Left lung (tissue), 10 donors: ENCODE data around the gene RMI2. TPM values are rescaled to one million over a fixed set of nuclear protein-coding genes. Genes with fewer than 3 reads are reported as not detected.
A peak's percentile ranks its signal among the peaks of the same experiment; 100 is the strongest.

Source experiments
- ATAC-seq: fragments of 200-7000 bp; cut with Tn5 transposase; one replicate; pipeline ENCODE4 v1.9.1; 2020; ENCODE audit warnings: moderate library complexity
- DNase-seq, 4 donors: peaks; one replicate each; pipeline ENCODE4 v3.0.0-alpha.2; 2013 to 2020
- H3K27ac ChIP-seq, 2 donors: fragments of 200-600 bp; sonication (generic) in 1 of 2; one replicate each; pipeline versions ENCODE4 v1.5.0 to v1.8.0; 2020 to 2021
- H3K27me3 ChIP-seq, 2 donors: fragments of 200-600 bp; sonication (generic) in 1 of 2; one replicate each; pipeline versions ENCODE4 v1.5.0 to v1.8.0; 2020 to 2021
- H3K36me3 ChIP-seq, 2 donors: fragments of 200-600 bp; sonication (generic) in 1 of 2; one replicate each; pipeline versions ENCODE4 v1.5.0 to v1.8.0; 2020 to 2021
- H3K4me1 ChIP-seq, 2 donors: fragments of 200-600 bp; one replicate each; pipeline ENCODE4 v1.8.0; 2021
- H3K4me3 ChIP-seq, 2 donors: fragments of 200-600 bp; sonication (generic) in 1 of 2; one replicate each; pipeline versions ENCODE4 v1.5.0 to v1.8.0; 2020 to 2021; ENCODE audit warnings: mild to moderate bottlenecking in 1 of 2
- H3K9me3 ChIP-seq, 2 donors: fragments of 200-600 bp; sonication (generic) in 1 of 2; one replicate each; pipeline versions ENCODE4 v1.5.0 to v1.8.0; 2020 to 2021
- CTCF ChIP-seq, 2 donors: fragments of 200-600 bp; sonication (generic) in 1 of 2; IDR thresholded peaks; one replicate each; pipeline versions ENCODE4 v1.5.0 to v1.8.0; 2021; ENCODE audit warnings: antibody characterized with exemption in 2 of 2
- intact Hi-C, 2 donors: fragments of 100-400 bp; cut with DNase I; formaldehyde crosslinking; loops; one replicate each; pipeline versions ENCODE4 v1.11.2 to v1.14.2; 2022
- polyA plus RNA-seq, 6 donors: library from polyadenylated mRNA; unstranded; fragments of 120-200 nt; gene quantifications; one replicate each; pipeline ENCODE4 v1.2.1, GENCODE V29; 2013; ENCODE audit not compliant: insufficient read length in 6 of 6
- total RNA-seq, 2 donors: library from RNA; stranded (reverse); fragmentation: NEBNext Ultra II Directional; extraction: Animal tissue kit (Norgen Biotek cat#: 25700); gene quantifications; one replicate each; pipeline ENCODE4 v1.2.1, GENCODE V29; 2021
- donor health status: DM: no; HTN: yes; CAD: no.
- donor health status: DM: no; HTN: no; CAD: no.

RMI2 gene
- total and polyA plus RNA-seq, 8 donors, result 9.6 to 34.5 (median 25.2) TPM

GRCh38 chr16:11354733-11355574 lies 9.7 kb downstream of the RMI2 start:
- peaks cover 0 to 23% of the 10 kb centered on the region in 2 donors for H3K27me3 ChIP-seq
- H3K4me3 ChIP-seq, result no peak overlapping the region
- H3K4me1 ChIP-seq, result peaks cover 16 to 57% of the 10 kb centered on the region in 2 donors
- DNase-seq, result peak in 3 of 4 donors; percentile 59 to 82 (median 67)
- ATAC-seq, result peak; percentile 8
- H3K36me3 ChIP-seq, result no peaks in the 10 kb centered on the region
- peak overlapping the region; percentile 55 to 81 for H3K27ac ChIP-seq
- no peak for TF ChIP-seq CTCF (IDR thresholded peaks at IDR 0.05)
- no peaks in the 10 kb centered on the region for H3K9me3 ChIP-seq
- intact Hi-C loops, result loop anchor here (5.0 to 10.0 kb wide), 2 partner anchors 383 to 390 kb away; no protein-coding TSS in a partner anchor

- peak overlapping the region in 1 of 2 donors; percentile 81 for H3K27ac ChIP-seq
- no peaks in the 10 kb centered on the region for H3K36me3 ChIP-seq
- TF ChIP-seq CTCF (IDR thresholded peaks at IDR 0.05), result no peak
- peaks cover 0 to 32% of the 10 kb centered on the region in 2 donors for H3K27me3 ChIP-seq
- intact Hi-C loops, result loop anchor here (5.0 to 10.0 kb wide), 2 partner anchors 384 to 391 kb away; no protein-coding TSS in a partner anchor
- H3K4me3 ChIP-seq, result no peak overlapping the region
- ATAC-seq (no peak), DNase-seq (no peak)
- no peaks in the 10 kb centered on the region for H3K9me3 ChIP-seq
- peaks cover 7 to 48% of the 10 kb centered on the region in 2 donors for H3K4me1 ChIP-seq
Measured at GRCh38 chr16:11355862-11356261, 10.6 kb downstream of the RMI2 start.

GRCh38 chr16:11356573-11357331 lies 11.5 kb downstream of the RMI2 start:
- peak; percentile 57 to 86 (median 80) for DNase-seq
- H3K27ac ChIP-seq, result no peak overlapping the region
- no peak overlapping the region for H3K4me3 ChIP-seq
- peaks cover 14 to 52% of the 10 kb centered on the region in 2 donors for H3K4me1 ChIP-seq
- no peaks in the 10 kb centered on the region for H3K36me3 ChIP-seq
- H3K9me3 ChIP-seq, result no peaks in the 10 kb centered on the region
- peaks cover 0 to 37% of the 10 kb centered on the region in 2 donors for H3K27me3 ChIP-seq
- TF ChIP-seq CTCF (IDR thresholded peaks at IDR 0.05), result peak; percentile 57 to 66
- peak; percentile 85 for ATAC-seq
- intact Hi-C loops, result loop anchor here (5.0 to 10.0 kb wide), 2 partner anchors 384 to 392 kb away; no protein-coding TSS in a partner anchor

- Histone ChIP-seq H3K36me3 (no peaks in the 10 kb centered on the region), H3K4me1 (peaks cover 14 to 67% of the 10 kb centered on the region in 2 donors), H3K27ac (no peak overlapping the region), H3K4me3 (no peak overlapping the region), H3K9me3 (no peaks in the 10 kb centered on the region), H3K27me3 (peaks cover 0 to 47% of the 10 kb centered on the region in 2 donors)
- TF ChIP-seq CTCF (IDR thresholded peaks at IDR 0.05), result no peak
- ATAC-seq (no peak), DNase-seq (no peak)
- intact Hi-C loops, result loop anchor here (5.0 to 10.0 kb wide), 2 partner anchors 386 to 394 kb away; no protein-coding TSS in a partner anchor
Measured at GRCh38 chr16:11358531-11358930, 13.3 kb downstream of the RMI2 start.
